Panc1 (cell line): ENCODE results near the gene RASGRF2. TPM values are rescaled to one million over a fixed set of nuclear protein-coding genes. Genes with fewer than 3 reads are reported as not detected.

Experiments used
- ATAC-seq: fragments of 200-7000 bp; cut with Tn5 transposase; 2 replicates; pipeline ENCODE4 v1.9.1; 2020; ENCODE audit warnings: mild to moderate bottlenecking, moderate library complexity
- BruUV-seq: library from RNA; stranded (reverse); fragments of 400-500 nt; replicated peaks from 2 replicates; lab custom pipeline; 2021; lab: Mats Ljungman, UMichigan
- CTCF ChIA-PET: fragments of 300-600 bp; sonication (Branson Sonifier 250); formaldehyde crosslinking; loops from one replicate; lab custom pipeline; 2022; ENCODE audit warnings: antibody characterized with exemption; lab: Charles Lee
- POLR2A ChIA-PET: fragments of 300-600 bp; sonication (Branson Sonifier 250); formaldehyde crosslinking; loops from one replicate; lab custom pipeline; 2022; ENCODE audit warnings: antibody characterized with exemption; lab: Charles Lee
- DNase-seq: peaks from one replicate; pipeline ENCODE4 v3.0.0-alpha.2; 2010; ENCODE audit warnings: low read depth, low spot score
- H3K27ac ChIP-seq: 2 replicates; pipeline ENCODE4 v1.5.1; 2011; ENCODE audit warnings: mild to moderate bottlenecking, low read length, inconsistent platforms
- H3K27me3 ChIP-seq: fragments of 200-500 bp; sonication (Bioruptor generic); 2 replicates; pipeline ENCODE4 v1.6.0; 2014; ENCODE audit warnings: low read length, inconsistent platforms; ENCODE audit not compliant: control insufficient read depth, insufficient read depth
- H3K36me3 ChIP-seq: fragments of 200-500 bp; sonication (Bioruptor generic); 2 replicates; pipeline ENCODE4 v1.5.1; 2014; ENCODE audit warnings: inconsistent platforms, mild to moderate bottlenecking, low read length, moderate library complexity; ENCODE audit not compliant: control insufficient read depth, insufficient read depth
- H3K4me1 ChIP-seq: 2 replicates; pipeline ENCODE4 v1.5.1; 2011; ENCODE audit warnings: inconsistent platforms, mild to moderate bottlenecking, low read length, moderate library complexity; ENCODE audit not compliant: control insufficient read depth, insufficient read depth
- H3K4me3 ChIP-seq, 2 experiments: 2 replicates each; pipeline ENCODE4 v1.5.1; 2011 to 2012; ENCODE audit warnings: low read depth in 2 of 2, low read length in 2 of 2, mild to moderate bottlenecking in 2 of 2, inconsistent platforms in 1 of 2, moderate library complexity in 1 of 2
- H3K9me3 ChIP-seq: fragments of 200-500 bp; sonication (Bioruptor generic); 2 replicates; pipeline ENCODE4 v1.5.1; 2014; ENCODE audit warnings: low read depth, mild to moderate bottlenecking, inconsistent platforms, low read length, moderate library complexity; ENCODE audit not compliant: control insufficient read depth, insufficient read depth
- POLR2AphosphoS5 ChIP-seq: IDR thresholded peaks from 2 replicates; pipeline ENCODE4 v1.6.1; 2012; ENCODE audit warnings: mild to moderate bottlenecking, low read depth, low read length, moderate library complexity
- SIN3A ChIP-seq: IDR thresholded peaks from 2 replicates; pipeline ENCODE4 v1.6.1; 2012; ENCODE audit warnings: low read depth, mild to moderate bottlenecking, low read length, moderate library complexity, borderline replicate concordance; ENCODE audit not compliant: insufficient read depth
- TCF7L2 ChIP-seq: IDR thresholded peaks from 2 replicates; pipeline ENCODE4 v1.6.1; 2011; ENCODE audit warnings: mild to moderate bottlenecking, low read depth, low read length, inconsistent platforms
- in situ Hi-C: cut with HindIII; loops from 2 replicates; pipeline ENCODE4 v1.10.0; 2016; ENCODE audit warnings: low sequenced_read_pairs, low pct_unique_long_range_greater_than_20kb
- intact Hi-C: fragments of 100-400 bp; cut with micrococcal nuclease; formaldehyde crosslinking; loops from one replicate; pipeline ENCODE4 v1.10.0; 2022; ENCODE audit not compliant: unreplicated experiment
- total RNA-seq: library from RNA; stranded (reverse); gene quantifications from one replicate; pipeline ENCODE4 v1.2.1, GENCODE V29; 2021; ENCODE audit not compliant: unreplicated experiment
- TF ChIP-seq, protein P1 (sequence below), 2 experiments: IDR thresholded peaks; 2 replicates each; pipeline ENCODE4 v1.6.1; 2011 to 2012; ENCODE audit warnings: low read depth in 2 of 2, control low read depth in 1 of 2, low read length in 1 of 2, mild to moderate bottlenecking in 1 of 2, moderate library complexity in 1 of 2; ENCODE audit not compliant: insufficient read depth in 1 of 2
- TF ChIP-seq, protein P2 (sequence below): fragments of 450-650 bp; IDR thresholded peaks from 2 replicates; pipeline ENCODE4 v1.5.1; 2017; ENCODE audit warnings: mild to moderate bottlenecking

RASGRF2 gene
- total RNA-seq, 1 experiment from 2014 or later, result 4.7 TPM

DNA sequence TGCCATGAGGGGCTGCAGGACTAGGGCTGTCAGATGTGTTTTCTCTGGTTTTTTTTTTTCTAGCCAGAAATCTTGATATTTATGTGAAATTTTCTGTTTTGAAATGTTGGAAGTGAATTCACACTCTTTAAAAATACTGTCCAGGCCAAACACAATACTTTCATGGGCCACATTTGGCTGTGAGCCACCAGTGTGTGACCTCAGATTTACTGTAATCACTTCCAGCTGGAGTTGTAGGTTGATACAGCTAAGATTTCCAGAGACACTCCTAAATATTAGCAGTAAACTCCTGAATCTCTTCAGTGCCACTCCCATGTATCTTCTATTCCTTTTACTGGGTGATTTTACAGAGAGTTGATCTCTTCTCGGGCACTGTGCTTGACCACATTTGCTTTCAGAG, 180.8 kb downstream of the RASGRF2 start:
- intact Hi-C loops, result no loop called here
- no peaks in the 10 kb centered on the region for H3K9me3 ChIP-seq
- no TSS peak for BruUV-seq
- ChIA-PET POLR2A (no interaction called here), CTCF (no interaction called here)
- H3K27ac ChIP-seq, result no peak overlapping the region
- H3K4me1 ChIP-seq, result no peaks in the 10 kb centered on the region
- H3K4me3 ChIP-seq, result no peak overlapping the region
- TF ChIP-seq, protein P1, sequence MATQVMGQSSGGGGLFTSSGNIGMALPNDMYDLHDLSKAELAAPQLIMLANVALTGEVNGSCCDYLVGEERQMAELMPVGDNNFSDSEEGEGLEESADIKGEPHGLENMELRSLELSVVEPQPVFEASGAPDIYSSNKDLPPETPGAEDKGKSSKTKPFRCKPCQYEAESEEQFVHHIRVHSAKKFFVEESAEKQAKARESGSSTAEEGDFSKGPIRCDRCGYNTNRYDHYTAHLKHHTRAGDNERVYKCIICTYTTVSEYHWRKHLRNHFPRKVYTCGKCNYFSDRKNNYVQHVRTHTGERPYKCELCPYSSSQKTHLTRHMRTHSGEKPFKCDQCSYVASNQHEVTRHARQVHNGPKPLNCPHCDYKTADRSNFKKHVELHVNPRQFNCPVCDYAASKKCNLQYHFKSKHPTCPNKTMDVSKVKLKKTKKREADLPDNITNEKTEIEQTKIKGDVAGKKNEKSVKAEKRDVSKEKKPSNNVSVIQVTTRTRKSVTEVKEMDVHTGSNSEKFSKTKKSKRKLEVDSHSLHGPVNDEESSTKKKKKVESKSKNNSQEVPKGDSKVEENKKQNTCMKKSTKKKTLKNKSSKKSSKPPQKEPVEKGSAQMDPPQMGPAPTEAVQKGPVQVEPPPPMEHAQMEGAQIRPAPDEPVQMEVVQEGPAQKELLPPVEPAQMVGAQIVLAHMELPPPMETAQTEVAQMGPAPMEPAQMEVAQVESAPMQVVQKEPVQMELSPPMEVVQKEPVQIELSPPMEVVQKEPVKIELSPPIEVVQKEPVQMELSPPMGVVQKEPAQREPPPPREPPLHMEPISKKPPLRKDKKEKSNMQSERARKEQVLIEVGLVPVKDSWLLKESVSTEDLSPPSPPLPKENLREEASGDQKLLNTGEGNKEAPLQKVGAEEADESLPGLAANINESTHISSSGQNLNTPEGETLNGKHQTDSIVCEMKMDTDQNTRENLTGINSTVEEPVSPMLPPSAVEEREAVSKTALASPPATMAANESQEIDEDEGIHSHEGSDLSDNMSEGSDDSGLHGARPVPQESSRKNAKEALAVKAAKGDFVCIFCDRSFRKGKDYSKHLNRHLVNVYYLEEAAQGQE (IDR thresholded peaks at IDR 0.05; ENCODE audit: insufficient read depth in 1 of 2, low read depth in 2 of 2, low read length in 1 of 2), result no peak
- TF ChIP-seq, protein P2, sequence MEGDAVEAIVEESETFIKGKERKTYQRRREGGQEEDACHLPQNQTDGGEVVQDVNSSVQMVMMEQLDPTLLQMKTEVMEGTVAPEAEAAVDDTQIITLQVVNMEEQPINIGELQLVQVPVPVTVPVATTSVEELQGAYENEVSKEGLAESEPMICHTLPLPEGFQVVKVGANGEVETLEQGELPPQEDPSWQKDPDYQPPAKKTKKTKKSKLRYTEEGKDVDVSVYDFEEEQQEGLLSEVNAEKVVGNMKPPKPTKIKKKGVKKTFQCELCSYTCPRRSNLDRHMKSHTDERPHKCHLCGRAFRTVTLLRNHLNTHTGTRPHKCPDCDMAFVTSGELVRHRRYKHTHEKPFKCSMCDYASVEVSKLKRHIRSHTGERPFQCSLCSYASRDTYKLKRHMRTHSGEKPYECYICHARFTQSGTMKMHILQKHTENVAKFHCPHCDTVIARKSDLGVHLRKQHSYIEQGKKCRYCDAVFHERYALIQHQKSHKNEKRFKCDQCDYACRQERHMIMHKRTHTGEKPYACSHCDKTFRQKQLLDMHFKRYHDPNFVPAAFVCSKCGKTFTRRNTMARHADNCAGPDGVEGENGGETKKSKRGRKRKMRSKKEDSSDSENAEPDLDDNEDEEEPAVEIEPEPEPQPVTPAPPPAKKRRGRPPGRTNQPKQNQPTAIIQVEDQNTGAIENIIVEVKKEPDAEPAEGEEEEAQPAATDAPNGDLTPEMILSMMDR, result no peak
- TF ChIP-seq POLR2AphosphoS5 (no peak), TCF7L2 (no peak), SIN3A (no peak)
- no peak for ATAC-seq
- no peaks in the 10 kb centered on the region for H3K36me3 ChIP-seq
- in situ Hi-C loops, result no loop called here
- DNase-seq, result no peak
- H3K27me3 ChIP-seq, result no peaks in the 10 kb centered on the region

DNA sequence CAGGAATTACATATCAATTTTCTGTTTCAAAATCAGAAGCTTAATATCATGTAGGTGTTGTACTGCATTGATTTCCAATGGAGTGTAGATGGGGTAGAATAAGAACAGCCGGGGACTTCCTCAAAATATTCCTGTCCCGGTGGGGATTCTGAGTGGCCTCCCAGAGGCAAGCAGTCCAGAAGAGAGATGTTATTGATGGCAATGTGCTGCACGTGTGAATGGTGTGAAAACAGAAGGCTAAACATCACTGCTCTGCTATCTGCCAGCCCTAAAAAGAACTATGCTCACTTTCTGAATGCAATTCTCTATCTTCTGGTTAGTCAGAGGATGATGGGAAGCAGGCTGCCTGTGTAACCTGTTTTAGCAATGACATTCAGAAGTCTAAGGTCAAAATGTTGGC, 181.9 kb downstream of the RASGRF2 start:
- TF ChIP-seq, protein P2, result no peak
- TF ChIP-seq SIN3A (no peak), POLR2AphosphoS5 (no peak), TCF7L2 (no peak)
- TF ChIP-seq, protein P1 (IDR thresholded peaks at IDR 0.05; ENCODE audit: insufficient read depth in 1 of 2, low read depth in 2 of 2, low read length in 1 of 2), result no peak
- intact Hi-C loops, result no loop called here
- BruUV-seq, result no TSS peak
- Histone ChIP-seq H3K27ac (no peak overlapping the region), H3K9me3 (no peaks in the 10 kb centered on the region), H3K36me3 (no peaks in the 10 kb centered on the region), H3K4me3 (no peak overlapping the region), H3K4me1 (no peaks in the 10 kb centered on the region), H3K27me3 (no peaks in the 10 kb centered on the region)
- in situ Hi-C loops, result no loop called here
- no peak for DNase-seq
- CTCF ChIA-PET, result no interaction called here
- POLR2A ChIA-PET, result no interaction called here
- ATAC-seq, result no peak
